T-helper 1 cell treated with Interleukin-12 subunit alpha and Interleukin-12 subunit beta and Interleukin-4 antibody, amounts not matched to agents 30 μg/mL and 1 μg/mL, for 36 hours (primary cell): ENCODE data around the gene GNAI2.
A peak's percentile ranks its signal among the peaks of the same experiment; 100 is the strongest.
"Not testable (repeated sequence)": the region's sequence is repeated elsewhere in the genome, so short reads cannot be mapped to it uniquely, and the experiment has no call there.

Experiments used
- H3K27ac Mint-ChIP-seq: one replicate; pipeline ENCODE4 v1.8.0; 2021; ENCODE audit warnings: mild to moderate bottlenecking, mixed read lengths
- H3K27me3 Mint-ChIP-seq: one replicate; pipeline ENCODE4 v1.8.0; 2021; ENCODE audit warnings: low read depth, mixed read lengths
- H3K36me3 Mint-ChIP-seq: one replicate; pipeline ENCODE4 v1.8.0; 2021; ENCODE audit warnings: low read depth, mixed read lengths
- H3K4me1 Mint-ChIP-seq: one replicate; pipeline ENCODE4 v1.8.0; 2021; ENCODE audit warnings: low read depth, mixed read lengths
- H3K4me3 Mint-ChIP-seq: one replicate; pipeline ENCODE4 v1.8.0; 2021; ENCODE audit warnings: mild to moderate bottlenecking, moderate library complexity, mixed read lengths
- H3K9me3 Mint-ChIP-seq: one replicate; pipeline ENCODE4 v1.8.0; 2021; ENCODE audit warnings: mixed read lengths

The GNAI2 gene

DNA sequence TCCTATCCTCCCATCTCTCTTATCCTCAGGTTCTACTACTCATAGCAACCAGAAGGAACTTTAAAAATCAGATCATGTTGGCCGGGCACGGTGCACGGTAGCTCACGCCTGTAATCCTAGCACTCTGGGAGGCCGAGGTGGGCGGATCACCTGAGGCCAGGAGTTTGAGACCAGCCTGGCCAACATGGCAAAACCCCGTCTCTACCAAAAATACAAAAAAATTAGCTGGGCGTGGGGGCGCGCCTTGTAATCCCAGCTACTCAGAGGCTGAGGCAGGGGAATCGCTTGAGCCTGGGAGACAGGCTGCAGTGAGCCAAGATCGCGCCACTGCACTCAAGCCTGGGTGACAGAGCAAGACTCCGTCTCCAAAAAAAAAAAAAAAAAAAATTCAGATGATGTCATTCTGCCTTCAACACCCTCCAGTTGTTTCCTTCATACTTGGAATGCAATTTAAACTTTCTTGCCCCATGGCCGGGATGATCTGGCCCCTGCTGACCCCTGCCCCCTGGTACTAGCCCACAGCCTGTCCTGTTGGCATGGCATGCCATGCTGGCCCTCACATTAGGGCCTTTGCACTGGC is 7.7 kb upstream of the GNAI2 start:
- Mint-ChIP-seq H3K27me3 (peaks cover 12% of the 10 kb centered on the region), H3K4me1 (peaks cover 23% of the 10 kb centered on the region), H3K27ac (peak overlapping the region; percentile 91), H3K4me3 (peak overlapping the region; percentile 96)
- not testable (repeated sequence) for H3K9me3 Mint-ChIP-seq, H3K36me3 Mint-ChIP-seq

- peaks cover 26% of the 10 kb centered on the region for H3K4me1 Mint-ChIP-seq
- H3K27ac Mint-ChIP-seq: no peak overlapping the region
- H3K27me3 Mint-ChIP-seq: peaks cover 7% of the 10 kb centered on the region
- H3K4me3 Mint-ChIP-seq: peak overlapping the region; percentile 27
- H3K36me3 Mint-ChIP-seq: no peaks in the 10 kb centered on the region
- no peaks in the 10 kb centered on the region for H3K9me3 Mint-ChIP-seq
Observed at GRCh38 chr3:50229490-50229889, 6.5 kb upstream of the GNAI2 start.

GRCh38 chr3:50230104-50230793 is 5.8 kb upstream of the GNAI2 start:
- Mint-ChIP-seq H3K36me3 (no peaks in the 10 kb centered on the region), H3K27me3 (peaks cover 3% of the 10 kb centered on the region), H3K4me3 (no peak overlapping the region), H3K9me3 (no peaks in the 10 kb centered on the region), H3K27ac (no peak overlapping the region), H3K4me1 (peaks cover 26% of the 10 kb centered on the region)

DNA sequence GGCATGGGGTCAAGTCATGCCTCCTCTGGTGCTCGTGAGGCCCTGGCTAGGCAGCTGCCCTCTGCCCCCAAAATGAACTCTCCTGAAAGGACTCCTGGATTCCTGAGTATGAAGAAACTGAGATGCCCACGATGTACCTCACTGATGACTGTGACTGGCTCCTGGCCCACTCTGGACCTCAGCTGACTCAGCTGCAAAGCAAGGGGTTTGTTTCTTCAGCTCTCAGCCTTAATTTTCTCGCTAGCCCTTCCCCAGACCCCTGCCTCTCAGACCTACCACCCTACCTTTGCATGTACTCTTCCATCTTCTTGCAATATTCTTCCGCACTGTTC is 5.2 kb upstream of the GNAI2 start:
- peaks cover 27% of the 10 kb centered on the region for H3K4me1 Mint-ChIP-seq
- peaks cover 3% of the 10 kb centered on the region for H3K27me3 Mint-ChIP-seq
- no peak overlapping the region for H3K4me3 Mint-ChIP-seq
- H3K9me3 Mint-ChIP-seq: no peaks in the 10 kb centered on the region
- no peak overlapping the region for H3K27ac Mint-ChIP-seq
- H3K36me3 Mint-ChIP-seq: no peaks in the 10 kb centered on the region

DNA sequence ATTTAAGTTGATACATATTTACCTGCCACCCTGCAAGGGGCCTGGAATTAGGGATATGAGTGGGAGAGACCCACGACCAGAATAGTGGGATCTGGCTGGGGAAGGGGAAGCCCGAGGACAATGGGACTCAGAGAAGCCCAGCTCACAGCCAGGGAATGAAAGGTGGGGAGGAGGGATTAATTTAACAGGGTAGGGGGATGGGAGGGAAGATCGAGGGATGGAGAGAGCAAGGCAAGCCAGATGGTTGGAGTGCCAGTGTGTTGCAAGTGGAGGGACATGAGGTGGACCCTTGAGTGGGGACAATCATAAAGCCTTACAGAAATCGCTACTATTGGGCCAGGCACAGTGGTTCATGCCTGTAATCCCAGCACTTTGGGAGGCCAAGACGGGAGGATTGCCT is 4.4 kb upstream of the GNAI2 start:
- no peak overlapping the region for H3K27ac Mint-ChIP-seq
- H3K36me3 Mint-ChIP-seq: no peaks in the 10 kb centered on the region
- H3K9me3 Mint-ChIP-seq: no peaks in the 10 kb centered on the region
- no peak overlapping the region for H3K4me3 Mint-ChIP-seq
- peaks cover 23% of the 10 kb centered on the region for H3K4me1 Mint-ChIP-seq
- no peaks in the 10 kb centered on the region for H3K27me3 Mint-ChIP-seq

DNA sequence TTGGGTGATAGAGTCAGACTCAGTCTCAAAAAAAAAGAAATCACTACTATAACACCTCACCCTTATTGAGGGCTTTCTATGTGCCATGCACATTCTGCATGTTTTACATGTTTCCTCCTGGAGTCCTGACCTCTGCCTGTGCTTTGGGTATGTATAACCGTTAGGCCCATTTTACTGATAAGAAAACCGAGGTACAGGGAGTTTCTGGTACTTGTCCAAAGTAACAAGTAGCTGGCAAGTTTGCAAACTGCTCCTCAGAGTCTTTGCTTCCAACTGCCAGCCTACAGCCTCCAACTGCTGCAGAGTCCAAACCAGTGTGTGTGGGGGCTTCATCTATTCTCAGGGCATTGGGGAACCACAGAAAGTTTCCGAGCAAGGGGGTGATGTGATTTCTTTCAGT is 3.7 kb upstream of the GNAI2 start:
- Mint-ChIP-seq H3K9me3 (no peaks in the 10 kb centered on the region), H3K27ac (no peak overlapping the region), H3K4me1 (peaks cover 19% of the 10 kb centered on the region), H3K27me3 (no peaks in the 10 kb centered on the region), H3K36me3 (peaks cover 6% of the 10 kb centered on the region), H3K4me3 (no peak overlapping the region)

DNA sequence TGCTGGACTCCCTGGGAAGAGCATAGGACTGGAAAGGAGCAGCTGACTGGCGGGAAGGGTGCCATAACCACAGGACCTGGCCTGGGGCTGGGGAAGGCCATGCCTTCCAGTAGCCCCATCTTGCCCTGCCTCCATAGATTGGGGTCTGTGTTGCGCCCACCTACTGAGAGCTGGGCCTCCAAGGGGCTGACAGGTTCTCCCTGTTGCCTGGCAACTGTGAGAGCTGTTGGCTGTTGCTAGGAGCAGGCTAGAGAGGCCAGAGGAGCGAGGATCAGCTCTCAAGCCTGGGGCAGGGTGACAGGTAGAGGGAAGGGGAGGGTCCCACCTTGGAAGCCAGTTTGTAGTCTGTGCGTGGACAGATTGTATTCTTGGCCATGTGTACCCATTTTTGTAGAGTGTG is 2.8 kb upstream of the GNAI2 start:
- Mint-ChIP-seq H3K4me3 (no peak overlapping the region), H3K36me3 (peaks cover 11% of the 10 kb centered on the region), H3K4me1 (peaks cover 19% of the 10 kb centered on the region), H3K27me3 (no peaks in the 10 kb centered on the region), H3K9me3 (no peaks in the 10 kb centered on the region), H3K27ac (no peak overlapping the region)

DNA sequence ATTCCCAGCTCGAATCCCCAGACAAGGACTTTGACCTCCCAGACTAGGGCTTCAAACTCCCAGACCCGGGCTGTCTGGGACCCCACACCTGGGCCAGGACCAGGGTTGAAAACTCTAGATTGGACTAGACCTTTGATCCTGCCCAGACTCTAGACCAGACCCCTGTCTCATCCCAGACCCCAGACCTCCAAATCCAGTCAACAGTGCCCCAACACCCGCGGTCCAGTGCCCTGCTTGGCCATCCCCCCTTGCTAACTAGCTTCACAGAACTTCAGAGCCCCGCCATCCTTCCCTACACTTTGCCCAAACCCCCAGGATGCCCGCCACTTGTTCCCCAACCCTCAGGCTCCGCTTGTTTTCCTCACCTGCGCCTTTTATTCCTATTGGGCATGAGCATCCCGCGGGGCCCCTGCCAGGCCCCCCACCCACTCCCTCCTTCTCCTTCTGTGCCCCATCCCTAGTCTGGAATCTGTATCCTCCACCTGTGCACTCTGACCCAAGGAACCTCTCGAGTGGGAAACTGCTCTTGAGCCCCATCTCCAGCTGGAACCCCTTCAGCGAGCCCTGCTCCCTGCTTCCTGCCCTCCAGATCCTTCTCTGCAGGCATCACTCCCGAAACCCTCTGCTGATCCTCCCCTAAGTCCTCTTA is 604 bp downstream of the GNAI2 start:
- H3K27me3 Mint-ChIP-seq: no peaks in the 10 kb centered on the region
- H3K4me3 Mint-ChIP-seq: peak overlapping the region; percentile 91
- H3K4me1 Mint-ChIP-seq: peaks cover 33% of the 10 kb centered on the region
- H3K27ac Mint-ChIP-seq: peak overlapping the region; percentile 82
- H3K9me3 Mint-ChIP-seq: no peaks in the 10 kb centered on the region
- H3K36me3 Mint-ChIP-seq: peaks cover 21% of the 10 kb centered on the region

DNA sequence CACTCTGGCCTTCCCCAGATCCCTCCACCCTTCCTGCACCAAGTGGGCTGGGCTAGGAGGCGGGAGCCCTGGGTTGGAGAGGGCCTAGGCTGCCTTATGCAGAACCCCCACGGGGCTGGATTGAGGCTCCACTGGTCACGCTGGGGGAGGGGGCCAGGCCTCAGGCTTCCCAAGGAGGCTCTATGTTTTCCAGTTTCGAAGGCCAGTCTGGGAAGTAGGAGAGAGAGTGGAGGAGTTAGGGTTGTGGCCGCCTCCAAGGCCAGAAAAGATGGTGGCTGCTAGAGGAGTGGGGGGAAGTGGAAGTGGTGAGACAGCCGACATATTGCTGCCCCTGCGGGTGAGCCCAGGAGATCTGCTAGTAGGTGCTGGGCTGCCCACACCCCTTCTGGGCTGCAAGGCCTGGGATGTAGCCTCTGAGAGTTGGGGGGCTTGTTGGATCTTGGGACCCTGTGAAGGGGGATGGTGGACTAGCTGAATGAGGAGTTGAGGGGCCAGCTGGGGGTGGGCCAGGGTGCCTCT is 1.2 kb downstream of the GNAI2 start:
- H3K36me3 Mint-ChIP-seq: peaks cover 21% of the 10 kb centered on the region
- H3K9me3 Mint-ChIP-seq: no peaks in the 10 kb centered on the region
- H3K4me1 Mint-ChIP-seq: peaks cover 39% of the 10 kb centered on the region
- peak overlapping the region; percentile 91 for H3K4me3 Mint-ChIP-seq
- H3K27ac Mint-ChIP-seq: peak overlapping the region; percentile 82
- H3K27me3 Mint-ChIP-seq: no peaks in the 10 kb centered on the region

DNA sequence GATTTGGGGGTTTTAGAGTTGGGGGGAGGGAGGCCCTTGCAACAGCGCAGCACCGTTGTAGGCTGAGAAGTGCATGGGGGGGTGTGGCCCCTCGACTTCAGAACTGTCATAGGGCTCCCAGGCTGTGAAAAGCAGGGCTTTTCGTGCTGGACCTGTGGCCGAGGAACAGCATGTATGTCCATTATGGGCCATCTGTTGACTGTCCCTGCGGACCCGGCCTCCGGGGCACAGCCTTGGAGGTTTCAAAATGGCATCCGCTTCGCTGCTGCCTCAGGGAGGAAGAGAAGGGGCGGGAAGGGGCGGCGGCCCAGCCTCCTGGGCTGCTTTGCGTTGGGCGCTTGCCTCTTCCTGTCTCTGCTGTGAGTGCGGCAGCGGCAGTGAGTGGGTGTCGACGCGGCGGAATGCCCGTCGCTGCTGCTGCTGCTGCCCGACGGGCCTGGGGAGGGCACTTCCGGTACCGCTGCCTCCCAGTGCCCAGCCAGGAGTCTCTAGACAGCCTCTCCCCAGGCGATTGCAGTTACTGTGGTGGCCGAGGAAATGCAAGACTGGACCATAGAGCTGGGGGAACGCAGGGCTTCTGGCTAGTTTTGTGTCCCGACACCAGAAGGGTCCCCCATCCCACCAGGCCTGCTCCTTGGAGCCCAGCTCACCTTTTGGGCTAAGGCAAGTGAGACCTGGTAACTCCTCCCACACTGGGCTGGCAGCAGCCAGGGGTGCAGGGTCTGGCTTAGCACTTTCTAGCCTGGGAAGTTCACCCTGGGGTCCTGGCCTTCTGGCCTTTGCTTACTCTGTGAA is 1.9 kb downstream of the GNAI2 start:
- no peaks in the 10 kb centered on the region for H3K27me3 Mint-ChIP-seq
- no peaks in the 10 kb centered on the region for H3K9me3 Mint-ChIP-seq
- H3K36me3 Mint-ChIP-seq: peaks cover 25% of the 10 kb centered on the region
- H3K27ac Mint-ChIP-seq: peak overlapping the region; percentile 82
- H3K4me1 Mint-ChIP-seq: peaks cover 45% of the 10 kb centered on the region
- H3K4me3 Mint-ChIP-seq: peak overlapping the region; percentile 91

DNA sequence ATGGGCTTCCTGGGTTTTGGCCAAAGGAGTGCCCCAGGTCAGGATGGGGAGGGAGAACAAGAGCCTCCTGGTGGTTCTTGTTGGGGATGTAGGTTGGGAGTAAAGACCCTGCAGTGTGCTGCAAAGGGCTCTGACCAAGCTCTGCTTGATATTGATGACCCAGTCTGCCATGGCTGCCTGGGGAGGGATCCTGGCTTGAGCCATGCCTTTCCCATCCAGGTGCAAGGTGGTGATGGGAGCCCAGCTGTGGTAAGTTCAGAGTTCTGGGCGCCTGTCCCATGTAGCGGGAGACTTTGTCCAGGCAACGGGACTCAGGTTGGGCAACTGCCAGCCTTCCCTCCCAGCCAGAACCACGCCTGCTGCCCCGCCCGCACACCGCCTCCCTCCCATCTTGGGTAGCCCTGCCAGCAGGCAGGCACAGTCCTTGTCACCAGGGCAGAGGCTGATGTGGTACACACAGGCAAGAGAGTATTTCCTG is 2.6 kb downstream of the GNAI2 start:
- Mint-ChIP-seq H3K4me3 (peak overlapping the region; percentile 91), H3K27ac (peak overlapping the region; percentile 82), H3K27me3 (no peaks in the 10 kb centered on the region), H3K36me3 (peaks cover 25% of the 10 kb centered on the region), H3K4me1 (peaks cover 45% of the 10 kb centered on the region), H3K9me3 (no peaks in the 10 kb centered on the region)

DNA sequence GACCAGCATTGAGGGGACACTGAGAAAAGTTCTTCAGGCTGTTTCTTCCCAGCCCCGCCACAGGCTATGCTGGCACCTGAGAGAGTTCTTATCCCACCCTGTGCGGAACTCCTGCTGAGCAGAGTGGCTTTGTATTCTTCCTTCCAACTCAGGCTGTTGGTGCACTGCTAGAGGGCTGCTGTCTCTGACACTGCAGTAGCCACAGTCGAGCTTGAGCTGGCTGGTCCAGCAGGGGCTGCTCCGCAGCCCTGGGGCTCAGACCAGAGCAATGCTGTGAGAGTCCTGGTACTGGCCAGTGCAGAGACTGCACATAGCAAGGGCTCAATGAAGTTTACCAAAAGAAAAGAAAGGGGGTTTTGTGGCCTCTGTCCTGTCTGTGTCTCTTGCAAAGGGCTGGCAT is 3.6 kb downstream of the GNAI2 start:
- Mint-ChIP-seq H3K4me3 (peak overlapping the region; percentile 91), H3K27me3 (no peaks in the 10 kb centered on the region), H3K9me3 (no peaks in the 10 kb centered on the region), H3K4me1 (peaks cover 52% of the 10 kb centered on the region), H3K36me3 (peaks cover 28% of the 10 kb centered on the region), H3K27ac (peak overlapping the region; percentile 76)

- no peaks in the 10 kb centered on the region for H3K27me3 Mint-ChIP-seq
- peak overlapping the region; percentile 97 for H3K27ac Mint-ChIP-seq
- peaks cover 57% of the 10 kb centered on the region for H3K4me1 Mint-ChIP-seq
- no peaks in the 10 kb centered on the region for H3K9me3 Mint-ChIP-seq
- H3K4me3 Mint-ChIP-seq: peak overlapping the region; percentile 81
- peaks cover 28% of the 10 kb centered on the region for H3K36me3 Mint-ChIP-seq
Observed at GRCh38 chr3:50241163-50241562, 5.2 kb downstream of the GNAI2 start.

DNA sequence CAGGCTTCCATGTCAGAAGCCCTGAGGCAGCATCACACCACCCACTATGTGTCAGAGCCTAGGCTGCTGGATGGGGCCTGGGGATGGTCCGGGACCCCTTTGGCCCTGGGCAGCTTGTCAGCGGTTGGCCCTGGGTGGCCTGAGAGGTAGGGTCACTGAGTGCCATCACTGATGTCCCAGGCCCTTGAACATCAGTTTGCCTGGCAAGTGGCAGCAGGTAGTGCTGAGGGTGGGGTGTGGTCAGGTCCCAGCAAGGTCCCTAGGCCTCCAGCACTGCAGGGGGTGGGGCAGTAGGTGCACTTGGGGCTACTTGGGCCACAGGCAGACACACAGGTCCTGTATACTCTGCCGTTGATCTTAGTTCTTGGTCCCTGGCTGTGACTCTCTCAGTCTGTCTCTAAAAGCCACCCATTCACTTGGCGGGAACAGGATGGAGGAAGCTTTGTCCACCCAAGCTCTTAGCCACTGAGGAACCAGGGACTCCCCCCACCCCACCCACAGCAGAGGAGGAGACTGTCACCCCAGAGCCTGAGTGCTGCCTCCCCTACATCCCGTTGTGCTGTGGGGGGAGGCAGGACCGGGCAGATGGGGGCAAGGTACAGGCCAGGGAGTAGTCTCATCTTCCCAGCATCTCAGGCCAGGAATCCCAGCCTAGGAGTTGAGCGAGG is 5.8 kb downstream of the GNAI2 start:
- H3K9me3 Mint-ChIP-seq: no peaks in the 10 kb centered on the region
- no peaks in the 10 kb centered on the region for H3K27me3 Mint-ChIP-seq
- H3K4me1 Mint-ChIP-seq: peaks cover 63% of the 10 kb centered on the region
- H3K36me3 Mint-ChIP-seq: peaks cover 32% of the 10 kb centered on the region
- peak overlapping the region; percentile 81 for H3K4me3 Mint-ChIP-seq
- H3K27ac Mint-ChIP-seq: peak overlapping the region; percentile 97
